Uterus (tissue), 2 donors: ENCODE results near the gene CFAP97.

Experiments
- POLR2A ChIP-seq, 2 donors: fragments of 450-650 bp; IDR thresholded peaks; one replicate each; pipeline ENCODE4 v1.6.1; 2016; ENCODE audit warnings: antibody characterized with exemption in 2 of 2, mild to moderate bottlenecking in 1 of 2, moderate library complexity in 1 of 2
- TF ChIP-seq, protein P1 (sequence below), 4 experiments: fragments of 200-600 bp in 2 of 4; fragments of 450-650 bp in 2 of 4; sonication (generic) in 2 of 4; IDR thresholded peaks; one replicate each; pipeline ENCODE4 v1.5.1; 2016 to 2019; ENCODE audit warnings: antibody characterized with exemption in 4 of 4, mild to moderate bottlenecking in 2 of 4, moderate library complexity in 1 of 4

DNA sequence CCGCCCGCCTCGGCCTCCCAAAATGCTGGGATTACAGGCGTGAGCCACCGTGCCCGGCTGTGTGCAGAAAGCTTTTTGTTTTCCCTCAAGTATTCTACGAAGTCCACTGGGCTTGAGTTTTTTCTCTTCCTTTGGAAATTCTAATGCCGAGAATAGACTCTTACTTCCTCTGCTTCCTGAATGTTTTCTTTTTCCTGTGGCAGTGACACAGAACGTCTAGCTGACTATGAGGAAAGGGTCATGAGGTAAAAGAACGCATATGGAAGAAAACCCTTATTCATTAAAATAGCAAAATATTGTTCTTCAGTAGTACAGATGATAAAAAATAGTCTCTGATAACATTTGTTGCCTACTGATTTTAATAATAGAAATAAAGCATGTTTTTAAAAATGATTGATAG is 65.6 kb downstream of the CFAP97 start:
- TF ChIP-seq, protein P1, sequence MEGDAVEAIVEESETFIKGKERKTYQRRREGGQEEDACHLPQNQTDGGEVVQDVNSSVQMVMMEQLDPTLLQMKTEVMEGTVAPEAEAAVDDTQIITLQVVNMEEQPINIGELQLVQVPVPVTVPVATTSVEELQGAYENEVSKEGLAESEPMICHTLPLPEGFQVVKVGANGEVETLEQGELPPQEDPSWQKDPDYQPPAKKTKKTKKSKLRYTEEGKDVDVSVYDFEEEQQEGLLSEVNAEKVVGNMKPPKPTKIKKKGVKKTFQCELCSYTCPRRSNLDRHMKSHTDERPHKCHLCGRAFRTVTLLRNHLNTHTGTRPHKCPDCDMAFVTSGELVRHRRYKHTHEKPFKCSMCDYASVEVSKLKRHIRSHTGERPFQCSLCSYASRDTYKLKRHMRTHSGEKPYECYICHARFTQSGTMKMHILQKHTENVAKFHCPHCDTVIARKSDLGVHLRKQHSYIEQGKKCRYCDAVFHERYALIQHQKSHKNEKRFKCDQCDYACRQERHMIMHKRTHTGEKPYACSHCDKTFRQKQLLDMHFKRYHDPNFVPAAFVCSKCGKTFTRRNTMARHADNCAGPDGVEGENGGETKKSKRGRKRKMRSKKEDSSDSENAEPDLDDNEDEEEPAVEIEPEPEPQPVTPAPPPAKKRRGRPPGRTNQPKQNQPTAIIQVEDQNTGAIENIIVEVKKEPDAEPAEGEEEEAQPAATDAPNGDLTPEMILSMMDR (IDR thresholded peaks at IDR 0.05): no peak
- no peak for TF ChIP-seq POLR2A (IDR thresholded peaks at IDR 0.05)
